Motor neuron (in vitro differentiated cells): Measurements from ENCODE around the gene TTC34. TPM values are rescaled to one million over a fixed set of nuclear protein-coding genes. Genes with fewer than 3 reads are reported as not detected.
A peak's percentile ranks its signal among the peaks of the same experiment; 100 is the strongest.

ENCODE experiments used
- ATAC-seq, 8 experiments: fragments of 200-7000 bp; cut with Tn5 transposase; replicated peaks in 6 of 8; 2 replicates each; pipeline ENCODE4 v1.8.0; 2021; ENCODE audit warnings: mild to moderate bottlenecking in 8 of 8, moderate library complexity in 8 of 8
- H3K27ac ChIP-seq, 2 donors: fragments of 250-450 bp; sonication (Bioruptor Pico); 2 replicates each; pipeline ENCODE4 v1.9.0; 2021; ENCODE audit warnings: antibody characterized with exemption in 2 of 2, mild to moderate bottlenecking in 2 of 2, moderate library complexity in 1 of 2
- H3K4me1 ChIP-seq, 2 donors: fragments of 250-450 bp; sonication (Bioruptor Pico); replicated peaks in 1 of 2; 2 replicates each; pipeline ENCODE4 v1.6.1; 2021; ENCODE audit warnings: antibody characterized with exemption in 2 of 2, mild to moderate bottlenecking in 2 of 2, moderate library complexity in 1 of 2
- H3K4me3 ChIP-seq, 5 donors: fragments of 250-450 bp; sonication (Bioruptor Pico); 2 replicates each; pipeline ENCODE4 v1.9.0; 2021; ENCODE audit warnings: antibody characterized with exemption in 5 of 5, mild to moderate bottlenecking in 5 of 5, moderate library complexity in 4 of 5
- WGBS, 10 experiments: fragments of 450-650 bp; shearing (Covaris generic); methylation state at CpG; one replicate each; pipeline ENCODE4 v1.0.0; 2022; 5-methylcytosine and 5-hydroxymethylcytosine counted together
- in situ Hi-C, 9 experiments: fragments of 400-800 bp; cut with MboI; loops; one replicate each; pipeline ENCODE4 v1.15.0; 2021; ENCODE audit warnings: low sequenced_read_pairs in 9 of 9, low pct_unique_long_range_greater_than_20kb in 2 of 9; ENCODE audit not compliant: unreplicated experiment in 9 of 9
- total RNA-seq, 8 experiments: library from RNA; unstranded; fragments of 300-600 nt; gene quantifications; 2 replicates each; pipeline versions ENCODE4 v1.2.3 to v1.2.4, GENCODE V29; 2022

Gene TTC34
- total RNA-seq, 8 experiments from 2014 or later, result 0.16 to 1.2 (median 0.47) TPM

- in situ Hi-C loops, result no loop called here
Measured at GRCh38 chr1:2639607-2640521, 161.6 kb downstream of the TTC34 start.

GRCh38 chr1:2639203-2639602, 162.3 kb downstream of the TTC34 start:
- Histone ChIP-seq H3K27ac (no peak overlapping the region), H3K4me3 (no peak overlapping the region), H3K4me1 (peaks cover 9 to 11% of the 10 kb centered on the region in 2 donors)
- 48 to 88% (median 59%) methylated on average over 4 to 5 of the region's 11 CpGs; no CpG with 5 or more reads in 6 of the 10 experiments for WGBS, 10 experiments
- no peak for ATAC-seq
- in situ Hi-C loops, result no loop called here

More at GRCh38 chr1:2639607-2640521, 161.6 kb downstream of the TTC34 start:
- Histone ChIP-seq H3K4me1 (peaks cover 9 to 11% of the 10 kb centered on the region in 2 donors), H3K27ac (no peak overlapping the region), H3K4me3 (no peak overlapping the region)
- ATAC-seq, result no peak
- WGBS, 10 experiments, result 56 to 91% (median 70%) methylated on average over 1 to 15 of the region's 26 CpGs; no CpG with 5 or more reads in 3 of the 10 experiments

DNA sequence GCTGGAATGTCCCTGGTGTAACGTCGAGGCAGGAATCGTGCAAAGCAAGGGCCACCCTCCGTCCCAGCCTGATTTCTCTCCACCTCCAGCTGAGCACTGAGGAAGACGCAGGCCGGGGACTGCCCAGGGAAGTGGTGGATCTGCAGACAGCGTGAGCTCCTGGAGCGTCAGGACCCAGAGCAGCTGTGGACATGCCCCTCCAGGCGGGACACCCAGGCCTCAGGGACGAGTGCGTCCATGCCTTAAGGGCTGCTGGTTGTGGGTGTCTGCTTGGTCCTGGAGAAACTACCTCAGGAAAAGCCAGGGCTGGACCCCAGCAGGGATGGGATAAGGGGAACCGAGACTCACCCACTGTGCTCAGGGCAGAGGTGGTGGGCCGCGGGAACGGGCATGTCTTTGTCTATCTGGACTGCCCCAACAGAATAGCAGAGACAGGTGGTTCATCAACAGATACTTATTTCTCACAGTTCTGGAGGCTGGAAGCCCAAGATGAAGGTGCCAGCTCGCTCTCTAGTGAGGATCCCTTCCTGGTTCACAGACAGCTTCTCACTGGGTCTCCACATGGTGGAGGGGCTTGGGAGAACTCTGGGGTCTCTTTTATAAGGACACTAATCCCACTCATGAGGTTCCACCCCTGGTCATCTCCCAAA, 162.9 kb downstream of the TTC34 start:
- H3K27ac ChIP-seq, result no peak overlapping the region
- H3K4me1 ChIP-seq, result peaks cover 9 to 10% of the 10 kb centered on the region in 2 donors
- 50 to 89% (median 59%) methylated on average over 2 to 10 of the region's 16 CpGs; no CpG with 5 or more reads in 5 of the 10 experiments for WGBS, 10 experiments
- in situ Hi-C loops, result no loop called here
- no peak overlapping the region for H3K4me3 ChIP-seq
- no peak for ATAC-seq

- ATAC-seq, result no peak
- Histone ChIP-seq H3K4me1 (peaks cover 9 to 12% of the 10 kb centered on the region in 2 donors), H3K4me3 (no peak overlapping the region), H3K27ac (no peak overlapping the region)
- in situ Hi-C loops, result no loop called here
- 0 to 49% (median 13%) methylated on average over 1 to 5 of the region's 10 CpGs; no CpG with 5 or more reads in 5 of the 10 experiments for WGBS, 10 experiments
Measured at GRCh38 chr1:2637442-2638145, 163.9 kb downstream of the TTC34 start.

DNA sequence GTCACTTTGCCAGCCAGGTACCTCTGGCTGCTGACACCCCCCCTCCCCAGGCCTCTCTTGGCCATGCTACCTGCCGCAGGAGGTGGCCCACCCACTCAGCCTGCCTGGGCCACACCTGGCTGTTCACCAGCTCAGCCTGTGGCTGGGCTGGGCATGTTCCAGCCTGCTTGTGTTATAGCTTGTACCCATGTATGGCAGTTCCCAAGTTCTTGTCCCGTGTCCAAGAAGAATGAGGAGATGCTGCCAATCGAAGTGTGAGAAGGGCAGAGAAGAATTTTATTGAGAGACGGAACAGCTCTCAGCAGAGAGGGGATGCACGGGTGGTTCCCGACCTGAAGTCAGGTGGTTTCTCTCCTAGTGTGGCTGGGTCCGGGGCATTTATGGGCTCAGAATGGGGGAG, 164.8 kb downstream of the TTC34 start:
- ATAC-seq, result no peak
- Histone ChIP-seq H3K27ac (no peak overlapping the region), H3K4me1 (peaks cover 3 to 7% of the 10 kb centered on the region in 2 donors), H3K4me3 (no peak overlapping the region)
- 20 to 100% (median 71%) methylated on average over 1 to 7 of the region's 7 CpGs for WGBS, 10 experiments
- in situ Hi-C loops, result no loop called here

- in situ Hi-C loops, result no loop called here
- Histone ChIP-seq H3K4me1 (peaks cover 0 to 3% of the 10 kb centered on the region in 2 donors), H3K4me3 (no peak overlapping the region), H3K27ac (no peak overlapping the region)
- 0 to 44% (median 33%) methylated on average over 1 to 6 of the region's 10 CpGs; no CpG with 5 or more reads in 3 of the 10 experiments for WGBS, 10 experiments
- ATAC-seq, result no peak
Measured at GRCh38 chr1:2635361-2636010, 166.0 kb downstream of the TTC34 start.

GRCh38 chr1:2633936-2634491, 167.5 kb downstream of the TTC34 start:
- in situ Hi-C loops, result no loop called here
- no peak overlapping the region for H3K4me3 ChIP-seq
- H3K27ac ChIP-seq, result no peak overlapping the region
- ATAC-seq, result peak in 1 of 8 experiments; percentile 16
- 0 to 80% (median 56%) methylated on average over 1 to 6 of the region's 8 CpGs; no CpG with 5 or more reads in 6 of the 10 experiments for WGBS, 10 experiments
- H3K4me1 ChIP-seq, result peaks cover 0 to 9% of the 10 kb centered on the region in 2 donors

DNA sequence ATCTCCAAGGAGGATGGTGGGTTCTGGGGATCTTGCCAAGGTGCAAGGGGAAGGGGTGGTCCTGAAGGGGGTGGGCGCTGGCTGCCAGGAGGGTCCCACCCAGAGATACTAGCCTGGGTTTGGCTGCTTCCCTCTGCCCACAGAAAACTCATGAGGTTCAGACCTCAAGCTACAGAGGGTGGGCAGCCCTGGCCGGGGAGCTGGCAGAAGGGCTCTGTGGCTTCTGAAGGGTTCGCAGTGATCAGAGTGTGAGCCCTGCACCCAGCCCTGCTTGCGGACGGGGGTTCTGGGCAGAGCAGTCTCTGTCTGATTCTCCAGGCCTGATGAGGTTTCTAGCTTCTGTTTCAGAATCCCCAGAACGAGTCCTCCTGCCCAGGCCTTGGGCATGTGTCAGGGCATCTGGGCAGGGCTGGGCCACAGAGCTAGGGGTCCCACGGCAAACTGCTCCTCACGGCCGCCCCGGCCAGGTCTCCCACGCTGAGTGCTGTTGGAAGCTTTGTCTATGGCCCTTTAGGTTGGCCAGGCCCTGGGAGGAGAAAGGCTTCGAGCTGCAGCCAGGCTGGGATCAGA, 168.0 kb downstream of the TTC34 start:
- H3K4me3 ChIP-seq, result no peak overlapping the region
- 0 to 100% (median 88%) methylated on average over 1 to 7 of the region's 12 CpGs; no CpG with 5 or more reads in 6 of the 10 experiments for WGBS, 10 experiments
- peak in 1 of 8 experiments; percentile 21 for ATAC-seq
- peaks cover 0 to 9% of the 10 kb centered on the region in 2 donors for H3K4me1 ChIP-seq
- in situ Hi-C loops, result no loop called here
- H3K27ac ChIP-seq, result no peak overlapping the region

GRCh38 chr1:2632561-2633361, 168.7 kb downstream of the TTC34 start, which contains the start of gene MMEL1:
TSS of gene MMEL1 (minus strand) at chr1:2633016. CDS start at chr1:2629484, 3,532 bp downstream.
- no peak within 1 kb of the TSS for H3K27ac ChIP-seq
- in situ Hi-C loops, result no loop called here
- ATAC-seq, result peak in 1 of 8 experiments; percentile 14
- H3K4me3 ChIP-seq, result no peak within 1 kb of the TSS
- WGBS, 10 experiments, result 20 to 70% (median 30%) methylated on average over 1 to 5 of the region's 16 CpGs; no CpG with 5 or more reads in 5 of the 10 experiments
- peaks cover 0 to 12% of the 10 kb centered on the region in 2 donors for H3K4me1 ChIP-seq

GRCh38 chr1:2632051-2632430, 169.5 kb downstream of the TTC34 start:
- 50 to 76% methylated on average over 1 to 4 of the region's 8 CpGs; no CpG with 5 or more reads in 8 of the 10 experiments for whole genome bisulfite sequencing, 10 experiments
- in situ Hi-C loops, result no loop called here
- ATAC-seq, result no peak

More at GRCh38 chr1:2632051-2632430, 169.5 kb downstream of the TTC34 start:
- no peak overlapping the region for H3K27ac ChIP-seq
- no peak overlapping the region for H3K4me3 ChIP-seq
- peaks cover 0 to 12% of the 10 kb centered on the region in 2 donors for H3K4me1 ChIP-seq
